ENCODE measurements around the gene NLRP6.
"Not testable (repeated sequence)": the region's sequence is repeated elsewhere in the genome, so short reads cannot be mapped to it uniquely, and the experiment has no call there.

NLRP6 gene

GRCh38 chr11:294780-295179 is 16.6 kb downstream of the NLRP6 start:
- no peak for DNase-seq

- no peak for DNase-seq
These were observed 17.4 kb downstream of the NLRP6 start for GRCh38 chr11:295351-296170.

- no peak for DNase-seq
These were observed 18.2 kb downstream of the NLRP6 start for GRCh38 chr11:296171-297050.

GRCh38 chr11:297051-297585 is 18.9 kb downstream of the NLRP6 start:
- no peak for DNase-seq

- peak; percentile 65 for DNase-seq
These were observed 19.6 kb downstream of the NLRP6 start for GRCh38 chr11:297586-298405.

GRCh38 chr11:298406-299065 is 20.3 kb downstream of the NLRP6 start:
- DNase-seq = peak; percentile 18

GRCh38 chr11:299081-299891 is 21.1 kb downstream of the NLRP6 start, which contains the start of gene IFITM5:
IFITM5 (minus strand) TSS chr11:299526; CDS start chr11:299490, 36 bp downstream.
- peak; percentile 27 for DNase-seq

GRCh38 chr11:299951-300735 is 21.9 kb downstream of the NLRP6 start:
- DNase-seq = peak; percentile 63

GRCh38 chr11:303363-303762 is 25.2 kb downstream of the NLRP6 start:
- DNase-seq = no peak

GRCh38 chr11:304061-304506 is 25.9 kb downstream of the NLRP6 start:
- DNase-seq = peak; percentile 27

GRCh38 chr11:304915-305843 is 27.0 kb downstream of the NLRP6 start:
- DNase-seq = peak; percentile 84

GRCh38 chr11:305844-306211 is 27.6 kb downstream of the NLRP6 start:
- no peak for DNase-seq

- no peak for DNase-seq
These were observed 28.6 kb downstream of the NLRP6 start for GRCh38 chr11:306645-307371.

GRCh38 chr11:307766-308708 is 29.8 kb downstream of the NLRP6 start, which contains the start of gene IFITM2:
IFITM2 (plus strand) TSS chr11:307816; CDS start chr11:308193, 377 bp downstream.
- peak; percentile 73 for DNase-seq

GRCh38 chr11:308740-309665 is 30.8 kb downstream of the NLRP6 start:
- not testable (repeated sequence) for DNase-seq

Measured in right hindlimb (tissue), 1 donor.